ENCODE measurements around the gene SLC25A20. TPM values are rescaled to one million over a fixed set of nuclear protein-coding genes. Genes with fewer than 3 reads are reported as not detected.

Gene SLC25A20
- polyA plus RNA-seq, 3 donors = 21.5 to 26.1 (median 22.9) TPM

DNA sequence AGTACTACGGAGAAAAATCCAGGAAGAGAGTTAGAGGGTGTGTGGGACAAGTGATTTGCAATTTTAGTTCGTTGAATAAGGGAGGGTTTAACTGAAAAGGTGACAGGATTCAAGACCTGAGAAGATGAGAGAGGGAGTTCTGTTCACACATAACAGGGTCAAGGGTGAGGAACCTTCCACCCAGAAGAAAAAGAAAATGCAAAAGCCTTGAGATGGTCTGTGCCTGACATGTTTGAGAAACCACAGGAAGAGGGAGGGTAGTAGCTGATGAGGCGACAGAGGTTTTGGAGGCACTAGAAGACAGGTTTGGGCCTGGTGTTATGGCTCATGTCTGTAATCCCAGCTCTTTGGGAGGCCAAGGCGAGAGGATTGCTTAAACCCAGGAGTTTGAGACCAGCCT, 591 bp upstream of the SLC25A20 start:
- no peak for DNase-seq (ENCODE audit: low read depth in 3 of 3, low spot score in 2 of 3)

DNA sequence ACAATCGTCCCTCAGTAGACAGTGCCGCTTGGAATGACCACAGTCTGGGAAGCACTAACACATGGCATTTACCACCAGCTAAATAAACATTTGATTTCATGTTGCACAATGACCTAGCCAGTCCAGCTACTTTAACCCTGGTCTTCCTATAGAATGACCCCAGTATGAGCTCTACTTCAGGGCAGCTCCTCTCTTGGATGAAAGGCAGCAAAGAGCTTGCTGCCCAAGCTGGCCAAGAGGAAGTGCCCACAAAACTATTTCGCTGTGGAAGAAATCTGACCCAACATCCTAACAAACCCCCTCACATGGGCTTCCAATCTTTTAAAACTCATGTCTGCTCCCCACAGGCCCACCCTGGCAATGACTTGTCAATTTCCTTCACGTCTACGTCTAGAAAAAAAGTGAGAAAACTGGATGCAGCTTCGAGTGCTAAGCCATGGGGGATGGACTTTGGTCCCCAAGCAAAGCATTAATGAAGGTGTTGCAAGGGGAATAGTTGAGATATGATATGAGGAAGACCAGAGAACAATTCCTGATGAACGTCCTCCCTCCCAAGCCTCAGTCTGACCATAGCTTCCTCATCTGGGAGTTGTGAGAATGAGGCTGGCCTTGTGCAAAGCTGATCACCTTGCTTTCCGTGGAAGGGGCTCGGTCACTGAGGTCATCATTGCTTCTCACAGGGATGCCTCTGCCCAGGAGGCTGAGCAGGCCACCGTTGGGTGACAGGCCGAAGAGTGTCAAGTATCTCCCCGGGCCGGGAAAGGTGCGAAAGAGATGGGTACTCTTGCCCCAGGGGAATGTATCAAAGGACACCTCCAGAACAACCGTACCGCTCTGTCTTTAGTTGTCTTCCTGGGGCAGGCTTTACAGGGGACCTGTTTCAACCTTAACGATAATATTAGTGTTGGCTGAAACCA, 964 bp downstream of the SLC25A20 start:
- no peak for DNase-seq (ENCODE audit: low read depth in 3 of 3, low spot score in 2 of 3)

- no peak for DNase-seq (ENCODE audit: low read depth in 3 of 3, low spot score in 2 of 3)
Measured at GRCh38 chr3:48896936-48897335, 1.7 kb downstream of the SLC25A20 start.

DNA sequence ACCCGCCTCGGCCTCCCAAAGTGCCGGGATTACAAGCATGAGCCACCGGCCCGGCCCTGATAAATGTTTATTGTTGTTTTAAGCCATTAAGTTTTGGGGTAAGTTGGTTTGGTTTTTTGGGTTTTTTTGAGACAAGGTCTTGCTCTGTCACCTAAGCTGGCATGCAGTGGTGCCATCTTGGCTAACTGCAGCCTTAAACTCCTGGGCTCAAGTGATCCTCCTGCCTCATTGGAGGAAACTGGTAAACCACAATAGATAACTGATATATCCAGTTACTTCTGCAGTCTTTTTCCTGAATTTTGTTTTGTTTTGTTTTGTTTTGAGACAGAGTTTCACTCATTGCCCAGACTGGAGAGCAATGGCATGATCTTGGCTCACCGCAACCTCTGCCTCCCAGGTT, 4.2 kb downstream of the SLC25A20 start:
- DNase-seq (ENCODE audit: low read depth in 3 of 3, low spot score in 2 of 3) = no peak

GRCh38 chr3:48891606-48892005, 7.1 kb downstream of the SLC25A20 start:
- no peak for DNase-seq (ENCODE audit: low read depth in 3 of 3, low spot score in 2 of 3)

GRCh38 chr3:48885753-48886152, 12.9 kb downstream of the SLC25A20 start:
- DNase-seq (ENCODE audit: low read depth in 3 of 3, low spot score in 2 of 3) = no peak

DNA sequence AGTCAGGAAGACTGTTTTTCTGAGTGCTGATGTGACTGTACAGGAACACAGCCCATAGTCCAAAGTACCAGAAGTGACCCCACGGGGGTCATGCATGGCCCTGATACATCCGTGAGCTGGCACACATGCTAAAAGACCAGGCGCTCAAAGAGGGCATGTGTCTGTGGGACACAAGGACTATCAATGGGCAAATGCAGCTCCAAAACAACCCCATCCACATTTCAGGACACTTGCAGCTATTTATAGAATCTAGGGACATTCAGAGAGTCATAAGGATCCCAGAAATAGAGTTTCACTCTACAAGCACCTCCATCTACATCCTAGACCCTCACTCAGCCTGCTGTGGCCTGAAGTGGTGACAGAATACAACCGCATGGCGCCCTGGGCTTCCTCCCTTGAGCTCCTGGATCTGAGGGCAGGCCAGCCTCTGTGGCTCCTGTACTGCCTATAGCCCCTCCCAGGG, 17.0 kb downstream of the SLC25A20 start:
- no peak for DNase-seq (ENCODE audit: low read depth in 3 of 3, low spot score in 2 of 3)

- no peak for DNase-seq (ENCODE audit: low read depth in 3 of 3, low spot score in 2 of 3)
Measured at GRCh38 chr3:48881006-48881405, 17.7 kb downstream of the SLC25A20 start.

DNA sequence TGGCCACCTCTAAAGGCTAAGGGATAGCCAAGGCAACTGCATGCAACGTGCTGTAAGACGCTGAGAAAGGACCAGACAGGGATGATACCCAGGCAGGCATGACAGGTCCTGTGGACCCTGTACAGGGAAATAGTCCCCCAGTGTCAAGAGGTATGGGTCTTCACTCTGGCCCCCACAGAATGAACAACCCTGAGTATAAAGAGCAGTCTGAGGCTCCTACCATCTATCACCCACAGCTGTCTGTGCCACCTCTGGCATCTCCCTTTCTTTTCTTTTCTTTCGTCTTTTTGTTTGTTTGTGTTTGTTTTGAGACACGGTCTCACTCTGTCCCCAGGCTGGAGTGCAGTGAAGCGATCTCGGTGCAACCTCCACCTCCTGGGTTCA, 18.7 kb downstream of the SLC25A20 start:
- no peak for DNase-seq (ENCODE audit: low read depth in 3 of 3, low spot score in 2 of 3)

DNA sequence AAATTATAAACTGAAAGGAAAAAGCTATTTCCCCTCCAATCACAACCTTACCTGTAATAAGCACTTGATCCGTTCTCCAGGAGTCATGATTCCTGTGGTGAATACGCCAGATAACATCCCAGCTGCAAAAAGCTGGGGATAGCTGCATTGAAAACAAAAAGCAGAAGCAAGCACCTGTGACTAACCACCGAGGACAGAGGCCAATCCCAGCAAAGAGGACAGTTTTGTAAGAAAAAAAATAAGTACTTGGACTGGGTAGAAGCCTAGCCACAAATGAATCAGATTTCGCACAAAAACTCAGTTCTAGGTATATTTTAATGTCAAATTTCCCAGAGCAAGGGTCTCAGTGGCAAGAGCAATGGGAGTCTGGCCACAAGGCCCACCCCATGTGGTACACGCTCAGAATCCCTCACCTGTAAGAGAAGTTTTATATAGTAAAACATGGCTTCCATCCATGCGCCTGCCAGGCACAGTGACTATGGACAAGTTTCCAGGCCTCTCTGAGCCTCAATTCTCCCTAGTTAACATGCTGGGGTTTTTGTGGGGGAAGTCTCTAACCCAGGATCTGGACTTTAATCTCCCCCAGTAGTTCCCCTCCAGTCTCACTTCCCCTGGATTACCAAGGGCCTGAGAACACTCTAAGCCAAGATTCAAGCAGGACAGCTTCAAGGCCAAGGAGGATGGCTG, 19.2 kb downstream of the SLC25A20 start:
- no peak for DNase-seq (ENCODE audit: low read depth in 3 of 3, low spot score in 2 of 3)

GRCh38 chr3:48877671-48878070, 21.0 kb downstream of the SLC25A20 start:
- no peak for DNase-seq (ENCODE audit: low read depth in 3 of 3, low spot score in 2 of 3)

DNA sequence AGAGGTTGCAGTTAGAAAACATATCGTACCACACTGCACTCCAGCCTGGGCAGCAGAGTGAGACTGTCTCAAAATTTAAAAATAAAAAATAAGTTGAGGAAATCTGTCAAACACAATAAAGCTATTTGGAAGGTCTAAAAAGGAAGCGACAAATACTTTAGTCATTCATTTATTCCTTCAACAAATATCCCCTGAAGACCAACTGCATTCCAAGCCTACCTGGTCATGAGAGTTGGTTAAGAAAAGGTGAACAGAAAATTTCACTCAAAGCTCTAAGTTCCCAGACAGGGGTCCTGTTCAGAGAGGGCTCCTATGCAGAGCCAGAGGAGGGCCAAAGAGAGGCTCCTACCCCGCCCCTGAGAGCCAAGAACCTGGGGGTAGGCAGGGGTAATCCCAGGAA, 35.6 kb downstream of the SLC25A20 start:
- no peak for DNase-seq (ENCODE audit: low read depth in 3 of 3, low spot score in 2 of 3)

- no peak for DNase-seq (ENCODE audit: low read depth in 3 of 3, low spot score in 2 of 3)
Measured at GRCh38 chr3:48859206-48859605, 39.5 kb downstream of the SLC25A20 start.

DNA sequence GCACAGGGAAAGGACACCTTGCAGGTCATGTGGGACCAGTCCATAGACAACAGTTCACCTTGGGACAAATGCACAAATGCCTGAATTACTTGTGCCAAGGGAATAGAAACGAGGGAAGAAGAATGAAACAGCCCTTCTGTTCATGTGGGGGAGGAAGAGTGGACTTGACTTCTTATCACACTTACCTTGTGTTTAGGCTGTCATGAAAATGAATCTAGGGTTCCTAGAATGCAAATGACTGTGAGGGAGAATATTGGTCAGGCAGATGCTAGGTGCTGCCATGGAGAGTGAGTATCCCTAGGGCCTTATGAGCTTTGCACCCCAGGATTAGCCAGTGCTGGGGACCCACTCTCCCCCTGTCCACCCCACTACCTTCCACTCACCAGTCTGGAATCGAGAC, 40.0 kb downstream of the SLC25A20 start:
- DNase-seq (ENCODE audit: low read depth in 3 of 3, low spot score in 2 of 3) = no peak

DNA sequence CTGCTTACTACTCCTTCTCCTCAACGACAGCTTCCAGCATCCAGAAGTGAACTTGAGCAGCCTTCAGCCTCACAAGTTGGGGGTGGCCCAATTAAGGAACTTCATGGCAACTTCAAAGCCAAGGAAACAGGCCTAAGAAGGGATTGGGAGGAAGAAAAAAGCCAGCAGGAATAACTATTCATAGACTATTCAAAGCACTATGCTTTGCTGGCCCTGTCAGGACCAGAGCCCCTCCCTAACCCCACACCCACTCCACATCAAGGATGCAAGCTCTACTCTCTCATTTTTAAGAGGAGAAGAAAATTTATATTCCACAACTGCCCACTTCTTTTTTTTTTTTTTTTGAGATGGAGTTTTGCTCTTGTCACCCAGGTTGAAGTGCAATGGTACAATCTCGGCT, 41.0 kb downstream of the SLC25A20 start:
- DNase-seq (ENCODE audit: low read depth in 3 of 3, low spot score in 2 of 3) = no peak

DNA sequence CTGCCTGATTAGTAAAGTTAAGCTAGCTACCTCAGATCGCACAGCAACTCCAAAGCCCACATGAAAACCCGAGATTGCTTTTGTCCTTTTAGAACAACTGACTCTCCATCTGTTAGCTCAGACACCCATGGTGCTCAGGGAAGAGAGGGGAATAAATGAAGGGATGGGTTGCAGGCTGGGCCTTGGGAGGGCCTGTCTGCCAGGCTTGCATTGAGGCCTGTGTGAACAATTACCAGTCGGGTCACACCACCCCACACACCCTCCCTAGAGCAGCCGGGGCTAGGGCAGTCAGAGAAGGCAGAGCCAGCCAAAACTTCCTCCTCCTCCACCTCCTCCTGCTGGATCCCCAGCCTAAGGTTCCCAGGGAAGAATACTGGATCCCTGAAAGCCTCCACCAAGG, 42.2 kb downstream of the SLC25A20 start:
- DNase-seq (ENCODE audit: low read depth in 3 of 3, low spot score in 2 of 3) = no peak

- no peak for DNase-seq (ENCODE audit: low read depth in 3 of 3, low spot score in 2 of 3)
Measured at GRCh38 chr3:48855681-48856447, 42.8 kb downstream of the SLC25A20 start.

- no peak for DNase-seq (ENCODE audit: low read depth in 3 of 3, low spot score in 2 of 3)
Measured at GRCh38 chr3:48852151-48852550, 46.5 kb downstream of the SLC25A20 start.

- no peak for DNase-seq (ENCODE audit: low read depth in 3 of 3, low spot score in 2 of 3)
Measured at GRCh38 chr3:48851407-48851806, 47.3 kb downstream of the SLC25A20 start.

- no peak for DNase-seq (ENCODE audit: low read depth in 3 of 3, low spot score in 2 of 3)
Measured at GRCh38 chr3:48848816-48849515, 49.7 kb downstream of the SLC25A20 start.
